ENCODE results near the gene NR2F1-AS1. TPM values are rescaled to one million over a fixed set of nuclear protein-coding genes. Genes with fewer than 3 reads are reported as not detected.

The NR2F1-AS1 gene
- total and polyA plus RNA-seq, 2 experiments from 2014 or later, result 0.59 to 4.5 TPM

DNA sequence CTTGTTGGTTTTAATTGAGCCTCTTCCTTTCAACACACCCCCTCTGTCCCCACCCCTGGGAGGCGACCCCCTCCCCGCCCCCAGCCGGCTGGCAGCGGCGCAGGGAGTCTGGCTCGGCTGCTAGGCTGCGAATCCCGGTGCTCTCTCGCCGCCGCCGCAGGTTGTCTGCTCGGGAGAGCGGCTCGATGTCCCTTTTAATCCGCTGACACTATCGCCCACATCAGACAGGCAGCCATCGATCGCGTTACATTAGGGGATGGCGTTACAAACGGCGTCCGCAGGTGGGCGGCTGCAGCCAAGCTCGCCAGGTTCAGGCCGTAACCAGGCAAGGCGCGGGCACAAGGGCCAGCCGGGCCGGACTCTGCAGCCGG is 1.3 kb downstream of the NR2F1-AS1 start:
- no peak; the same call in 2 of the 3 replicates for ATAC-seq
- H4K20me1 ChIP-seq (replicated peaks; ENCODE audit: insufficient read depth), result peaks cover 34% of the 10 kb centered on the region
- no peaks in the 10 kb centered on the region for H3K27me3 Mint-ChIP-seq (ENCODE audit: insufficient read depth, low read depth, poor library complexity)
- H3K4me1 ChIP-seq (ENCODE audit: insufficient read depth), result peaks cover 72% of the 10 kb centered on the region
- peak overlapping the region; percentile 95 for H3K4me2 ChIP-seq
- peak; percentile 68 for DNase-seq (ENCODE audit: low spot score)
- H3K27ac ChIP-seq (ENCODE audit: low read depth), result no peak overlapping the region
- no peaks in the 10 kb centered on the region; the same call in 2 of the 3 replicates for H3K9me3 Mint-ChIP-seq
- peaks cover 21% of the 10 kb centered on the region; the same call in 1 of the 2 replicates for H3F3A ChIP-seq (replicated peaks; ENCODE audit: low read depth)
- H3K4me3 Mint-ChIP-seq, result no peak overlapping the region
- no peaks in the 10 kb centered on the region for H3K79me2 ChIP-seq (replicated peaks; ENCODE audit: insufficient read depth)
- H3K36me3 Mint-ChIP-seq (ENCODE audit: low read depth), result no peaks in the 10 kb centered on the region; the same call in 2 of the 3 replicates
- H3K4me3 ChIP-seq, result peak overlapping the region; percentile 69
- H3K4me1 Mint-ChIP-seq, result peaks cover 30% of the 10 kb centered on the region
- no peak overlapping the region for H3K27ac Mint-ChIP-seq
- peak overlapping the region; percentile 69 for H2AFZ ChIP-seq
- no peaks in the 10 kb centered on the region for H3K9me2 ChIP-seq (ENCODE audit: insufficient read depth)
- H3K36me3 ChIP-seq (ENCODE audit: insufficient read depth), result no peaks in the 10 kb centered on the region
- H3K27me3 ChIP-seq (ENCODE audit: insufficient read depth), result peaks cover 95% of the 10 kb centered on the region
- TF ChIP-seq EZH2phosphoT487 (IDR thresholded peaks at IDR 0.05; ENCODE audit: unreplicated experiment) (peak; percentile 92), JUNB (IDR thresholded peaks at IDR 0.05; ENCODE audit: unreplicated experiment) (no peak)

- peaks cover 78% of the 10 kb centered on the region for H3K4me1 ChIP-seq (ENCODE audit: insufficient read depth)
- no peaks in the 10 kb centered on the region for H3K36me3 ChIP-seq (ENCODE audit: insufficient read depth)
- peak overlapping the region; percentile 95 for H3K4me2 ChIP-seq
- no peak overlapping the region; the same call in 1 of the 2 replicates for H2AFZ ChIP-seq
- H3K27me3 ChIP-seq (ENCODE audit: insufficient read depth), result peaks cover 97% of the 10 kb centered on the region
- Mint-ChIP-seq H3K27ac (no peak overlapping the region), H3K27me3 (ENCODE audit: insufficient read depth, low read depth, poor library complexity) (no peaks in the 10 kb centered on the region), H3K4me3 (peak overlapping the region; percentile 55), H3K4me1 (peaks cover 32% of the 10 kb centered on the region), H3K9me3 (no peaks in the 10 kb centered on the region; the same call in 2 of the 3 replicates), H3K36me3 (ENCODE audit: low read depth) (no peaks in the 10 kb centered on the region; the same call in 2 of the 3 replicates)
- peaks cover 27% of the 10 kb centered on the region for H3F3A ChIP-seq (replicated peaks; ENCODE audit: low read depth)
- H3K27ac ChIP-seq (ENCODE audit: low read depth), result no peak overlapping the region
- DNase-seq (ENCODE audit: low spot score), result peak; percentile 59
- H4K20me1 ChIP-seq (replicated peaks; ENCODE audit: insufficient read depth), result peaks cover 40% of the 10 kb centered on the region
- ATAC-seq, result peak; percentile 2
- no peaks in the 10 kb centered on the region for H3K79me2 ChIP-seq (replicated peaks; ENCODE audit: insufficient read depth)
- H3K9me2 ChIP-seq (ENCODE audit: insufficient read depth), result no peaks in the 10 kb centered on the region
- H3K4me3 ChIP-seq, result peak overlapping the region; percentile 69
- TF ChIP-seq JUNB (IDR thresholded peaks at IDR 0.05; ENCODE audit: unreplicated experiment) (no peak), CREB1 (CRISPR knock-in tag; IDR thresholded peaks at IDR 0.05; ENCODE audit: low read depth) (no peak), STAT1 (IDR thresholded peaks at IDR 0.05; ENCODE audit: unreplicated experiment) (no peak), ZNF114 (CRISPR knock-in tag; IDR thresholded peaks at IDR 0.05) (no peak), ZNF331 (CRISPR knock-in tag; IDR thresholded peaks at IDR 0.05; ENCODE audit: low read depth) (no peak), CTCF (conservative IDR thresholded peaks at IDR 0.05; ENCODE audit: low read depth in 2 of 2) (peak in 1 of 2 experiments; percentile 10; a peak in 1 of 4 replicates)
- TF ChIP-seq, protein P1, sequence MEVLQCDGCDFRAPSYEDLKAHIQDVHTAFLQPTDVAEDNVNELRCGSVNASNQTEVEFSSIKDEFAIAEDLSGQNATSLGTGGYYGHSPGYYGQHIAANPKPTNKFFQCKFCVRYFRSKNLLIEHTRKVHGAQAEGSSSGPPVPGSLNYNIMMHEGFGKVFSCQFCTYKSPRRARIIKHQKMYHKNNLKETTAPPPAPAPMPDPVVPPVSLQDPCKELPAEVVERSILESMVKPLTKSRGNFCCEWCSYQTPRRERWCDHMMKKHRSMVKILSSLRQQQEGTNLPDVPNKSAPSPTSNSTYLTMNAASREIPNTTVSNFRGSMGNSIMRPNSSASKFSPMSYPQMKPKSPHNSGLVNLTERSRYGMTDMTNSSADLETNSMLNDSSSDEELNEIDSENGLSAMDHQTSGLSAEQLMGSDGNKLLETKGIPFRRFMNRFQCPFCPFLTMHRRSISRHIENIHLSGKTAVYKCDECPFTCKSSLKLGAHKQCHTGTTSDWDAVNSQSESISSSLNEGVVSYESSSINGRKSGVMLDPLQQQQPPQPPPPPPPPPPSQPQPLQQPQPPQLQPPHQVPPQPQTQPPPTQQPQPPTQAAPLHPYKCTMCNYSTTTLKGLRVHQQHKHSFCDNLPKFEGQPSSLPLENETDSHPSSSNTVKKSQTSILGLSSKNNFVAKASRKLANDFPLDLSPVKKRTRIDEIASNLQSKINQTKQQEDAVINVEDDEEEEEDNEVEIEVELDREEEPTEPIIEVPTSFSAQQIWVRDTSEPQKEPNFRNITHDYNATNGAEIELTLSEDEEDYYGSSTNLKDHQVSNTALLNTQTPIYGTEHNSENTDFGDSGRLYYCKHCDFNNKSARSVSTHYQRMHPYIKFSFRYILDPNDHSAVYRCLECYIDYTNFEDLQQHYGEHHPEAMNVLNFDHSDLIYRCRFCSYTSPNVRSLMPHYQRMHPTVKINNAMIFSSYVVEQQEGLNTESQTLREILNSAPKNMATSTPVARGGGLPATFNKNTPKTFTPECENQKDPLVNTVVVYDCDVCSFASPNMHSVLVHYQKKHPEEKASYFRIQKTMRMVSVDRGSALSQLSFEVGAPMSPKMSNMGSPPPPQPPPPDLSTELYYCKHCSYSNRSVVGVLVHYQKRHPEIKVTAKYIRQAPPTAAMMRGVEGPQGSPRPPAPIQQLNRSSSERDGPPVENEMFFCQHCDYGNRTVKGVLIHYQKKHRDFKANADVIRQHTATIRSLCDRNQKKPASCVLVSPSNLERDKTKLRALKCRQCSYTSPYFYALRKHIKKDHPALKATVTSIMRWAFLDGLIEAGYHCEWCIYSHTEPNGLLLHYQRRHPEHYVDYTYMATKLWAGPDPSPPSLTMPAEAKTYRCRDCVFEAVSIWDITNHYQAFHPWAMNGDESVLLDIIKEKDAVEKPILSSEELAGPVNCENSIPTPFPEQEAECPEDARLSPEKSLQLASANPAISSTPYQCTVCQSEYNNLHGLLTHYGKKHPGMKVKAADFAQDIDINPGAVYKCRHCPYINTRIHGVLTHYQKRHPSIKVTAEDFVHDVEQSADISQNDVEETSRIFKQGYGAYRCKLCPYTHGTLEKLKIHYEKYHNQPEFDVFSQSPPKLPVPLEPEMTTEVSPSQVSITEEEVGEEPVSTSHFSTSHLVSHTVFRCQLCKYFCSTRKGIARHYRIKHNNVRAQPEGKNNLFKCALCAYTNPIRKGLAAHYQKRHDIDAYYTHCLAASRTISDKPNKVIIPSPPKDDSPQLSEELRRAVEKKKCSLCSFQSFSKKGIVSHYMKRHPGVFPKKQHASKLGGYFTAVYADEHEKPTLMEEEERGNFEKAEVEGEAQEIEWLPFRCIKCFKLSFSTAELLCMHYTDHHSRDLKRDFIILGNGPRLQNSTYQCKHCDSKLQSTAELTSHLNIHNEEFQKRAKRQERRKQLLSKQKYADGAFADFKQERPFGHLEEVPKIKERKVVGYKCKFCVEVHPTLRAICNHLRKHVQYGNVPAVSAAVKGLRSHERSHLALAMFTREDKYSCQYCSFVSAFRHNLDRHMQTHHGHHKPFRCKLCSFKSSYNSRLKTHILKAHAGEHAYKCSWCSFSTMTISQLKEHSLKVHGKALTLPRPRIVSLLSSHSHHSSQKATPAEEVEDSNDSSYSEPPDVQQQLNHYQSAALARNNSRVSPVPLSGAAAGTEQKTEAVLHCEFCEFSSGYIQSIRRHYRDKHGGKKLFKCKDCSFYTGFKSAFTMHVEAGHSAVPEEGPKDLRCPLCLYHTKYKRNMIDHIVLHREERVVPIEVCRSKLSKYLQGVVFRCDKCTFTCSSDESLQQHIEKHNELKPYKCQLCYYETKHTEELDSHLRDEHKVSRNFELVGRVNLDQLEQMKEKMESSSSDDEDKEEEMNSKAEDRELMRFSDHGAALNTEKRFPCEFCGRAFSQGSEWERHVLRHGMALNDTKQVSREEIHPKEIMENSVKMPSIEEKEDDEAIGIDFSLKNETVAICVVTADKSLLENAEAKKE (CRISPR knock-in tag; IDR thresholded peaks at IDR 0.05), result no peak
Observed at GRCh38 chr5:93578813-93579691, 2.0 kb downstream of the NR2F1-AS1 start.
